Measurements from ENCODE around the gene TNFSF12.

DNA sequence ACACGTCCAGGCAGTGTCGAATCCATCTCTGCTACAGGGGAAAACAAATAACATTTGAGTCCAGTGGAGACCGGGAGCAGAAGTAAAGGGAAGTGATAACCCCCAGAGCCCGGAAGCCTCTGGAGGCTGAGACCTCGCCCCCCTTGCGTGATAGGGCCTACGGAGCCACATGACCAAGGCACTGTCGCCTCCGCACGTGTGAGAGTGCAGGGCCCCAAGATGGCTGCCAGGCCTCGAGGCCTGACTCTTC is 23.4 kb downstream of the TNFSF12 start:
- TF ChIP-seq, protein P1, sequence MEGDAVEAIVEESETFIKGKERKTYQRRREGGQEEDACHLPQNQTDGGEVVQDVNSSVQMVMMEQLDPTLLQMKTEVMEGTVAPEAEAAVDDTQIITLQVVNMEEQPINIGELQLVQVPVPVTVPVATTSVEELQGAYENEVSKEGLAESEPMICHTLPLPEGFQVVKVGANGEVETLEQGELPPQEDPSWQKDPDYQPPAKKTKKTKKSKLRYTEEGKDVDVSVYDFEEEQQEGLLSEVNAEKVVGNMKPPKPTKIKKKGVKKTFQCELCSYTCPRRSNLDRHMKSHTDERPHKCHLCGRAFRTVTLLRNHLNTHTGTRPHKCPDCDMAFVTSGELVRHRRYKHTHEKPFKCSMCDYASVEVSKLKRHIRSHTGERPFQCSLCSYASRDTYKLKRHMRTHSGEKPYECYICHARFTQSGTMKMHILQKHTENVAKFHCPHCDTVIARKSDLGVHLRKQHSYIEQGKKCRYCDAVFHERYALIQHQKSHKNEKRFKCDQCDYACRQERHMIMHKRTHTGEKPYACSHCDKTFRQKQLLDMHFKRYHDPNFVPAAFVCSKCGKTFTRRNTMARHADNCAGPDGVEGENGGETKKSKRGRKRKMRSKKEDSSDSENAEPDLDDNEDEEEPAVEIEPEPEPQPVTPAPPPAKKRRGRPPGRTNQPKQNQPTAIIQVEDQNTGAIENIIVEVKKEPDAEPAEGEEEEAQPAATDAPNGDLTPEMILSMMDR (IDR thresholded peaks at IDR 0.05), result no peak
- TF ChIP-seq POLR2A (IDR thresholded peaks at IDR 0.05), result no peak

All from heart left ventricle (tissue), 13 donors.